Peyer's patch (tissue), 4 donors: Measurements from ENCODE around the gene CAGE1. TPM values are rescaled to one million over a fixed set of nuclear protein-coding genes. Genes with fewer than 3 reads are reported as not detected.

Experiments
- DNase-seq, 3 donors: peaks; one replicate each; pipeline ENCODE4 v3.0.0-alpha.2; 2017 to 2019
- H3K27ac ChIP-seq, 4 donors: fragments of 200-600 bp; sonication (generic); one replicate each; pipeline ENCODE4 v1.5.1; 2016 to 2019
- H3K27me3 ChIP-seq, 2 donors: fragments of 200-600 bp; sonication (generic); one replicate each; pipeline ENCODE4 v1.5.1; 2019
- H3K36me3 ChIP-seq, 3 donors: fragments of 200-600 bp; sonication (generic); one replicate each; pipeline ENCODE4 v1.5.1; 2016 to 2019
- H3K4me1 ChIP-seq, 4 donors: fragments of 200-600 bp; sonication (generic); one replicate each; pipeline ENCODE4 v1.5.1; 2016 to 2019
- H3K4me3 ChIP-seq, 4 donors: fragments of 200-600 bp; sonication (generic); 1 replicate in 3 of 4; 2 replicates in 1 of 4; pipeline ENCODE4 v1.5.1; 2016 to 2019; ENCODE audit warnings: mild to moderate bottlenecking in 1 of 4
- H3K9me3 ChIP-seq, 4 donors: fragments of 200-600 bp; sonication (generic); one replicate each; pipeline ENCODE4 v1.5.1; 2016 to 2019; ENCODE audit warnings: mild to moderate bottlenecking in 1 of 4
- POLR2A ChIP-seq, 2 donors: fragments of 450-650 bp; IDR thresholded peaks; one replicate each; pipeline ENCODE4 v1.5.1; 2017; ENCODE audit warnings: antibody characterized with exemption in 2 of 2, mild to moderate bottlenecking in 2 of 2, moderate library complexity in 2 of 2
- total RNA-seq, 4 donors: library from RNA; depleted of rRNA; stranded (reverse); fragments of >200 nt; gene quantifications; one replicate each; pipeline ENCODE4 v1.1.0, GENCODE V29; 2016
- TF ChIP-seq, protein P1 (sequence below), 6 experiments: fragments of 450-650 bp in 4 of 6; fragments of 200-600 bp in 2 of 6; sonication (generic) in 1 of 6; IDR thresholded peaks; one replicate each; pipeline ENCODE4 v1.5.1; 2017 to 2019; ENCODE audit warnings: antibody characterized with exemption in 6 of 6, mild to moderate bottlenecking in 3 of 6, moderate library complexity in 1 of 6

The CAGE1 gene
- total RNA-seq, 4 donors from 2014 or later: not detected

- peaks cover 0 to 97% (median 0%) of the 10 kb centered on the region in 3 donors for H3K36me3 ChIP-seq
- DNase-seq: no peak
- TF ChIP-seq, protein P1, sequence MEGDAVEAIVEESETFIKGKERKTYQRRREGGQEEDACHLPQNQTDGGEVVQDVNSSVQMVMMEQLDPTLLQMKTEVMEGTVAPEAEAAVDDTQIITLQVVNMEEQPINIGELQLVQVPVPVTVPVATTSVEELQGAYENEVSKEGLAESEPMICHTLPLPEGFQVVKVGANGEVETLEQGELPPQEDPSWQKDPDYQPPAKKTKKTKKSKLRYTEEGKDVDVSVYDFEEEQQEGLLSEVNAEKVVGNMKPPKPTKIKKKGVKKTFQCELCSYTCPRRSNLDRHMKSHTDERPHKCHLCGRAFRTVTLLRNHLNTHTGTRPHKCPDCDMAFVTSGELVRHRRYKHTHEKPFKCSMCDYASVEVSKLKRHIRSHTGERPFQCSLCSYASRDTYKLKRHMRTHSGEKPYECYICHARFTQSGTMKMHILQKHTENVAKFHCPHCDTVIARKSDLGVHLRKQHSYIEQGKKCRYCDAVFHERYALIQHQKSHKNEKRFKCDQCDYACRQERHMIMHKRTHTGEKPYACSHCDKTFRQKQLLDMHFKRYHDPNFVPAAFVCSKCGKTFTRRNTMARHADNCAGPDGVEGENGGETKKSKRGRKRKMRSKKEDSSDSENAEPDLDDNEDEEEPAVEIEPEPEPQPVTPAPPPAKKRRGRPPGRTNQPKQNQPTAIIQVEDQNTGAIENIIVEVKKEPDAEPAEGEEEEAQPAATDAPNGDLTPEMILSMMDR (IDR thresholded peaks at IDR 0.05): no peak
- TF ChIP-seq POLR2A (IDR thresholded peaks at IDR 0.05): no peak
These were observed 96.8 kb downstream of the CAGE1 start for GRCh38 chr6:7292596-7293255.

GRCh38 chr6:7290079-7290478 is 99.5 kb downstream of the CAGE1 start:
- Histone ChIP-seq H3K9me3 (no peaks in the 10 kb centered on the region), H3K4me1 (no peaks in the 10 kb centered on the region), H3K36me3 (peaks cover 0 to 99% (median 0%) of the 10 kb centered on the region in 3 donors), H3K4me3 (no peak overlapping the region), H3K27me3 (no peaks in the 10 kb centered on the region), H3K27ac (no peak overlapping the region)
- TF ChIP-seq, protein P1 (IDR thresholded peaks at IDR 0.05): no peak
- TF ChIP-seq POLR2A (IDR thresholded peaks at IDR 0.05): no peak
- no peak for DNase-seq

More at GRCh38 chr6:7292596-7293255, 96.8 kb downstream of the CAGE1 start:
- H3K4me1 ChIP-seq: no peaks in the 10 kb centered on the region
- H3K9me3 ChIP-seq: no peaks in the 10 kb centered on the region
- H3K27me3 ChIP-seq: no peaks in the 10 kb centered on the region
- no peak overlapping the region for H3K27ac ChIP-seq
- no peak overlapping the region for H3K4me3 ChIP-seq

GRCh38 chr6:7285416-7285815 is 104.1 kb downstream of the CAGE1 start:
- Histone ChIP-seq H3K4me1 (no peaks in the 10 kb centered on the region), H3K27ac (no peak overlapping the region), H3K4me3 (no peak overlapping the region), H3K27me3 (no peaks in the 10 kb centered on the region), H3K9me3 (no peaks in the 10 kb centered on the region), H3K36me3 (peaks cover 0 to 56% (median 0%) of the 10 kb centered on the region in 3 donors)
- TF ChIP-seq POLR2A (IDR thresholded peaks at IDR 0.05): no peak
- TF ChIP-seq, protein P1 (IDR thresholded peaks at IDR 0.05): no peak
- DNase-seq: no peak

- DNase-seq: no peak
- Histone ChIP-seq H3K9me3 (no peaks in the 10 kb centered on the region), H3K36me3 (peaks cover 0 to 39% (median 0%) of the 10 kb centered on the region in 3 donors), H3K27me3 (no peaks in the 10 kb centered on the region), H3K4me1 (no peaks in the 10 kb centered on the region), H3K4me3 (no peak overlapping the region), H3K27ac (no peak overlapping the region)
- no peak for TF ChIP-seq POLR2A (IDR thresholded peaks at IDR 0.05)
- TF ChIP-seq, protein P1 (IDR thresholded peaks at IDR 0.05): no peak
These were observed 105.9 kb downstream of the CAGE1 start for GRCh38 chr6:7283676-7284075.

DNA sequence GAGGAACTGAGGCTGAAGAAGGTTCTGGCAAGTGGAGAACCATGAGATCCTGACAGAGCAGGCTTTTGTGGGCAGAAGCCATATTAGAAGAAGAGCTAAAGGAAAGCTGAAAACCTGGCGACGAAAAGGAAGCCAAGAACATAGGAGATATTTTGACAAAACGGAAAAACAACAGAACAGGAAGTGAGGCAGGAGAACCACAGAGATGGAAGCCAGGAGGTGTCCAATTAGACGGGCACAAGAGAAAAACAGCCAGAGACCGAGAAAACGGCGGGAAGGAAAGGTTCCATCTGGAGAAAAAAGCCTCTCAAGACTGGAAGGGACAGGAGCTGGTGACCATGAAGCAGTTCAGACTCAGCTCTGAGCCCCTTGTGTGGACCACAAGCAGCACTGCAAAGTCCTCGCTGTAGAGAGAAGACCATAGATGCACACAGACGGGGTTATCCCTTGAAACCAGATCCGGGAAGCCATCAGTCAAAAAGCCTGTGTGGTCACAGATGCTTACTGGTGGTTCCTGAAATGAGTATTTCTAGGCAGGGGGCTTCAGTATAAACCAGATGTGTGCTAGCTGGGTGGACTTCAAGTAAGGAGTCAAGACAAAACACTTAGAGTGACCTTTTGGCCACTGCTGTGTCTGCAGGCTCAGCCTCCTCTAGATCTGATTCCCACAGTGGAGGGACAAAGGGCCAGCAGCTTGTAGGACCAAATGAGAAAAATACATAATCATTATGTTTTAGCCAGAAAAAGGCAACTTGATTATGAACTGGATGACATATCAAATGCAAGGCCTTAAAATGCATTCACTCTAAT is 107.2 kb downstream of the CAGE1 start:
- Histone ChIP-seq H3K36me3 (peaks cover 0 to 25% (median 0%) of the 10 kb centered on the region in 3 donors), H3K27me3 (no peaks in the 10 kb centered on the region), H3K27ac (no peak overlapping the region), H3K4me3 (no peak overlapping the region), H3K9me3 (no peaks in the 10 kb centered on the region), H3K4me1 (peaks cover 0 to under 1% (median 0%) of the 10 kb centered on the region in 4 donors)
- no peak for TF ChIP-seq POLR2A (IDR thresholded peaks at IDR 0.05)
- TF ChIP-seq, protein P1 (IDR thresholded peaks at IDR 0.05): no peak
- no peak for DNase-seq

Other genes starting within 250 kb of the CAGE1 start
- gene SSR1, start 76.5 kb downstream of the CAGE1 start, total RNA-seq: 10 to 100 TPM; 26.6 to 65.7 (median 36.8) TPM
- 10 to 100 TPM in 2 of 4 donors, 1 to 10 TPM in 2; 5.5 to 19.0 (median 10.1) TPM for gene RIOK1, start 66 bp upstream of the CAGE1 start, total RNA-seq
- 100 to 1,000 TPM in 3 of 4 donors, 10 to 100 TPM in 1; 56.9 to 243 (median 187) TPM for gene DSP, start 151.9 kb upstream of the CAGE1 start, total RNA-seq
- gene SNRNP48, start 200.5 kb upstream of the CAGE1 start, total RNA-seq: 10 to 100 TPM; 11.5 to 27.2 (median 16.5) TPM